GM20000 (cell line): Measurements from ENCODE around the gene NFATC4.

Source experiments
- DNase-seq: peaks from one replicate; pipeline ENCODE4 v3.0.0; 2012; ENCODE audit warnings: low spot score
- TF ChIP-seq, protein P1 (sequence below): IDR thresholded peaks from 2 replicates; pipeline ENCODE4 v1.5.1; 2012; ENCODE audit warnings: mild to moderate bottlenecking, control low read depth; ENCODE audit errors: extremely low read depth, missing control alignments

NFATC4 gene

DNA sequence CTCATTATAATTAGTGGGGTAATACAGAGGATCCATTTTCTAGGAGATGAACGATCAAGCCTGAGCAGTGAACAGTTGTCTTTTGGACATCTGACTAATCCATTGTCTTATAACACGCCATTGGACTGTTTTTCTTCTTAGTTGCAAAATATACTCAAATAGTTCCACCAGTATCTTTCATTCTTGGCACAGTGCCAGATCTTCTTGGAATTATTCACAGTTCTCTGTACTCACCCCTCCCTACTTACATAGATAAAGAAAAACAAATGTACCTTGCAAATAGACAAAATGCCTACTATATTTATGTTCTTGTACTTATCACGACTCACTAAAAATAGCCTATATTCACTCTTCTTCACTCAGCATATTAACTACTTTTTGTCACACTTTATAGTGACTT lies 57.7 kb downstream of the NFATC4 start:
- TF ChIP-seq, protein P1, sequence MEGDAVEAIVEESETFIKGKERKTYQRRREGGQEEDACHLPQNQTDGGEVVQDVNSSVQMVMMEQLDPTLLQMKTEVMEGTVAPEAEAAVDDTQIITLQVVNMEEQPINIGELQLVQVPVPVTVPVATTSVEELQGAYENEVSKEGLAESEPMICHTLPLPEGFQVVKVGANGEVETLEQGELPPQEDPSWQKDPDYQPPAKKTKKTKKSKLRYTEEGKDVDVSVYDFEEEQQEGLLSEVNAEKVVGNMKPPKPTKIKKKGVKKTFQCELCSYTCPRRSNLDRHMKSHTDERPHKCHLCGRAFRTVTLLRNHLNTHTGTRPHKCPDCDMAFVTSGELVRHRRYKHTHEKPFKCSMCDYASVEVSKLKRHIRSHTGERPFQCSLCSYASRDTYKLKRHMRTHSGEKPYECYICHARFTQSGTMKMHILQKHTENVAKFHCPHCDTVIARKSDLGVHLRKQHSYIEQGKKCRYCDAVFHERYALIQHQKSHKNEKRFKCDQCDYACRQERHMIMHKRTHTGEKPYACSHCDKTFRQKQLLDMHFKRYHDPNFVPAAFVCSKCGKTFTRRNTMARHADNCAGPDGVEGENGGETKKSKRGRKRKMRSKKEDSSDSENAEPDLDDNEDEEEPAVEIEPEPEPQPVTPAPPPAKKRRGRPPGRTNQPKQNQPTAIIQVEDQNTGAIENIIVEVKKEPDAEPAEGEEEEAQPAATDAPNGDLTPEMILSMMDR = no peak
- DNase-seq = no peak

- TF ChIP-seq, protein P1 = no peak
- DNase-seq = no peak
Observed at GRCh38 chr14:24426150-24426911, 58.3 kb downstream of the NFATC4 start.

DNA sequence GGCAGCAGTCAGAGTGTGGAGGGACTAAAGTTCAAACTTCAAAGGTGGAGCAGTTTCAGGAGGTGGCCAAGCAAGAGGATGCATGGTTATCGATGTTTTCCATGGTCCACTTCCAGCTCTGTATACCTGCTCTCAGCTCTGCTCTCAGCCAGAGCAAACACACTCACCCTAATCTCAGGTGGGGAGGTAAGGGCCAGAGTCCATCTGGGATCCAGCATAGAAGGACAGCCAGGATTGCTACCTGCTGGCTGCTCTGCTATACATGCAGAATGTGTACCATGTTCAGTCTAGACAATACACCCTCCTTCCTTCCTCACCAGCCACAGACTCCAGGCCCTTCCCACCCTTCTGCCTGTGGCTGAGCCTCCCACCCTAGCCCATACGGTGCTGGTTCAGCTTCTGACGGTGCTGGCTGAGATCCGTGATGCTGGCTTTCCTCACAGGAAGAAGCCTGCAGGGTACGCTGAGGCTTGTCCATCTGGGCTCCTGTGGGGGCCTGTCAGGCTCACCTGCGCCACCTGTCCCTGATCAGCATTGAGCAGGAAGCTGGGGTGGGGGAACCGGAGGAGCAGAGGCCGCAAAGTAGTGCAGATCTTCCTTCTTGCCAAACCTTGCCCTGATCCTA lies 59.0 kb downstream of the NFATC4 start:
- DNase-seq = no peak
- TF ChIP-seq, protein P1 = no peak

DNA sequence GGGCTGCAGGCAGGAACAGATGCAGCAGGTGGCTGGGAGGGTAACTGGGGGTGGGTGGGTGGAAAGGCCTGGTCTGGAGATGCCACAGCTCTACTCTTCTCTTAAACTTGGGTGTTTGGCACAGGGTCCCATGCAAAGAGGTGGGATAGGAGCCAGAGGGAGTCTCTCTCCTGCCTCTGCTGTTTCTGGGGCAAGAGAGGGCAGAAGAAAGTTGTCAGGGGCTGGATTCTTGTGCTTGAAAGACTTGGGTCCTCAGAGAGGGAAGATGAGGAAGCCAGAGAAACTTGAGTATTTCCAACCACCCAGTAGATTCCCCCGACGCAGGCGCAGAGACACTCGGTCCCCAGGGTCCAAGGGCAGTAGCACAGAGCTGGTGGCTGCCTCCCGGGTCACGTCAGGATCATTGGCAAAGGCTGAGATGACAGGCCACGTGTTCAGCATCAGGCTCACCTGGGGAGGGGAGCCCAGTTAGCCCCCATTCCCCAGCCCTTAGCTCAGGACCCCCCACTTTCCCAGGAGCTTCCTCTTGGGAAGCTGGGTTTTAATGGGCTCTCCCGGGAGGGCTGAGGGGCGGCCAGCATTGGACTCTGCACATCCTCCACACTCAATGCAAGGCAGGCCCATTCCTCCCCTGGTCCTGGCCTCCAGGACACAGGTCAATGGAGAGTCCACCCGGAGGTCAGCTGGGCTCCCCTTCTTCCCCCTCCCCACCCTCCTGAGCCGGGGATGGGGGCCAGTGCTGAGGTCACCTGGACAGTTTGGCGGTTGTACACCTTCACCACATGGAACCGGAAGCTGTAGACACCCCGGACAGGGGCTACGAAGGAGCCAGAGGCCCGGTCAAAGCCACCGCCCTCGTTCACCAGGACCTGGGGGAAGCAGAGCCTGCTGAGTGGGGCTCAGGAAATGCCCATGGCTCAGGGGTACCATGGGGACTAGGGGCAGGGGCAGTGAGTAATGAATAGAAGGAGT lies 59.8 kb downstream of the NFATC4 start:
- DNase-seq = no peak
- TF ChIP-seq, protein P1 = no peak

DNA sequence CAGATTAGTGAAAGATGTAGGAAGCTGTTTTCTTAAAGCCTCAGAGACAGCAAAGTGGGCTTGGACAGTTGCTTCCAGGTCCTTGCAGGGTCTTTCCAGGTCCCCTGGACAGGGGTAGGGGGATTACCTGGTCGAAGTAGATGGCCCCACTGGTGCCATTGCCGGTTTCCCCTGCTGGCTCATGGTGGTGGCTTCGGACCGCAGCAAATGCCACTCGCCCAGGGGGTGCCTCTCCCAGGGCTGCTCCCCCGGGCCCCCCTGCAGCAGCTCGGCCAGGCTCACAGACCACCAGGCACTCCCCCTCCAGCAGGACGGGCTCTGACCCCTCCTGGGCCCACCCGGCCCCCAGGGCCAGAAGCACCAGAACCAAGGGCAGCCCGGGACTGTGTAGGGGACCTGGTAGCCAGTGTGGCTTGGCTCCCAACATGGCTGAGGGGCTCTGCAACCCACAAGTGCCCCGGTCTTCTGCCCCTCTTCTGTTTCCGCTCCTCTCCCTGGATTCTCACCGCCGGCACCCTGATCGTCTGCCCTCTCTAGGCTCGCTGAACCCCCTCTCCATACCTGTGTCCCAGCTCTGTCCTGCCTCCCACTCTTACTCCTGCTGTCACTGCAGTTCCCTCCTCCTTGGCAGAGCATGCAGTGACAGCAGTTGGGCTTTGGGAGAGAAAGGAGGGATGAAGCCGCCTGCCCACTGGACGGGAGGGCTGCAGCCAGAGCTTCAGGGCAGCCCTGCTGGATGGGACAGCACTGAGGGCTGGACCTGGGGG lies 60.8 kb downstream of the NFATC4 start:
- TF ChIP-seq, protein P1 = no peak

More for the DNA sequence above, 60.8 kb downstream of the NFATC4 start:
- no peak for DNase-seq
